ENCODE measurements around the gene LAMA2. TPM values are rescaled to one million over a fixed set of nuclear protein-coding genes. Genes with fewer than 3 reads are reported as not detected.

LAMA2 gene
- polyA plus RNA-seq, 3 donors = 31.5 to 39.9 (median 37.2) TPM

- no peak for DNase-seq
These were observed 563.6 kb downstream of the LAMA2 start for GRCh38 chr6:129446272-129447197.

GRCh38 chr6:129447198-129447565, 564.2 kb downstream of the LAMA2 start:
- no peak for DNase-seq

- no peak for DNase-seq
These were observed 566.0 kb downstream of the LAMA2 start for GRCh38 chr6:129448965-129449364.

- DNase-seq = no peak
These were observed 568.2 kb downstream of the LAMA2 start for GRCh38 chr6:129451187-129451586.

- DNase-seq = no peak
These were observed 570.1 kb downstream of the LAMA2 start for GRCh38 chr6:129453073-129453472.

- DNase-seq = no peak
These were observed 571.5 kb downstream of the LAMA2 start for GRCh38 chr6:129454488-129454887.

GRCh38 chr6:129455126-129455769, 572.3 kb downstream of the LAMA2 start:
- no peak for DNase-seq

- no peak for DNase-seq
These were observed 577.3 kb downstream of the LAMA2 start for GRCh38 chr6:129460221-129460620.

GRCh38 chr6:129469070-129469662, 586.2 kb downstream of the LAMA2 start:
- no peak for DNase-seq

GRCh38 chr6:129472239-129472638, 589.3 kb downstream of the LAMA2 start:
- no peak for DNase-seq

GRCh38 chr6:129473546-129473945, 590.6 kb downstream of the LAMA2 start:
- no peak for DNase-seq

GRCh38 chr6:129475477-129476247, 592.7 kb downstream of the LAMA2 start:
- no peak for DNase-seq

GRCh38 chr6:129476248-129476564, 593.3 kb downstream of the LAMA2 start:
- no peak for DNase-seq

GRCh38 chr6:129476810-129477209, 593.9 kb downstream of the LAMA2 start:
- no peak for DNase-seq

- DNase-seq = no peak
These were observed 595.4 kb downstream of the LAMA2 start for GRCh38 chr6:129478379-129478778.

- no peak for DNase-seq
These were observed 598.8 kb downstream of the LAMA2 start for GRCh38 chr6:129481706-129482105.

- no peak for DNase-seq
These were observed 602.8 kb downstream of the LAMA2 start for GRCh38 chr6:129485746-129486145.

- DNase-seq = no peak
These were observed 603.4 kb downstream of the LAMA2 start for GRCh38 chr6:129486327-129486726.

- DNase-seq = no peak
These were observed 605.4 kb downstream of the LAMA2 start for GRCh38 chr6:129488313-129488712.

- DNase-seq = no peak
These were observed 606.4 kb downstream of the LAMA2 start for GRCh38 chr6:129489215-129489765.

- peak; percentile 35 for DNase-seq
These were observed 607.8 kb downstream of the LAMA2 start for GRCh38 chr6:129490521-129491255.

Data from renal pelvis (tissue), 4 donors.